NCI-H146 treated with DMSO at 0.1 percent for 48 hours (cell line): ENCODE data around the gene TRUB1.
"Not testable (repeated sequence)": the region's sequence is repeated elsewhere in the genome, so short reads cannot be mapped to it uniquely, and the experiment has no call there.

Experiments
- DNase-seq: peaks from one replicate; lab custom pipeline; 2025; ENCODE audit not compliant: unreplicated experiment; lab: John Stamatoyannopoulos, UW

Gene TRUB1

DNA sequence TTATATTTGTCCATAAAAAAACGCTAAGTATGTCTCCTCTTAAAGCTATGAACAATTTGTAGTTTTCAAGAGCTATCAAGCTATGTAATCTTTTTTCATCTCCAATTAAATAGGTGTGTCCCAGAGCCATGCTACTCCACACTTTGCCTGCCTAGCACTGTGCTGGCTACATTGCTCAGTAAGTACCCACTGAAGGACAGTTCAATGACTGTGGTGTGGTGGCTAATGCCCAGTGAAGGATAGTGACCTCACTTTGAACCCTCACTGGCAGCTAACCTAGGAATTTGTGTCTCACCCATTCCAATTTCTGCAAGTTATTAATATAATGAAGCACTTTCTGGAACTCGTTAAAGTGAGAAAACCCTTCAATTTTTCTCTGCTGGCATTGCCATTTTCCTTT is 14.4 kb upstream of the TRUB1 start:
- DNase-seq: no peak

DNA sequence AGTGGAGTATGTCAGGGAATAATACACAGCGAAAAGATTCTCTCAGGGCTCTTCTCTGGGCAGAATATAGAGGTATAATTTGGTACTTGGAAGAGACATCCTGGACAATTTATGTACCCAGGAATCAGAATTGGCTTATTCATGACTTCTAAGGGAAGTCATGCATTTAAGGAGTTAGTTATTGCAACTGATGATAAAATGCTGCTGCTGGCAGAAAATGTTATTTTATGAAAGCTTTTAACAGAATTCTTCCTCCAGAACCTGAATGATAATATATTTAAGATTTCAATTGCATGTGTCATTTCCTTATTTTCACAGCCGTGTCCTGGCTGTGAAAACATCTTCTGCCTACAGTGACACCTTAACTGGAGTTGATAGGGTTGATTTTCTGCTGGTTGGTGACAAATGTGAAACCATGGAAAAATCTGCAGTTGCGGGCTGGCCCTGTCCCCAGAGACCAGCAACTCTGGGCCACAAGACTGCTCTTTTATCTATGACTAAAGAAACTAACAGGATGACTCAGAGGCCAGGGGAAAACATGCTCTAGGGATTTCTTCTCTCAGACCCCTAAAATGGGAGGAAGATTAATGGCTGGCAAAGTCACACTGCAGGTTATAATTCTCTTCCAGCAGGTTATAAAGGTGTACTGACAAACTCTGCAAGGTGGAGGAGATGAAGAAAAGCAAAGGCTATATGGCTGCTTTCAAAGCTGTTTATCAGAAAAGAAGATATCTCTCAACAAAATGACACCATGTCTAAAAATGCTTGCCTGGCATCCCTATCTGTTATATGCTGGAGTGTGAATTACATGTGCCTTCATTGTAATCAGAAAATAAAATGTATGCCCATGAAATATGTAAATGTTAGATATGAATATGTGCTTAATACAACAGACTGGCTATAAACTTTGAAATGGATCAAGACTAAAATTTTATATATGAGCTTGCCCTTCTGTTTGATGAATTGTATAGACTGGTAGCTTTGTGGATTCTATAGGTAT is 12.1 kb upstream of the TRUB1 start:
- DNase-seq: no peak

DNA sequence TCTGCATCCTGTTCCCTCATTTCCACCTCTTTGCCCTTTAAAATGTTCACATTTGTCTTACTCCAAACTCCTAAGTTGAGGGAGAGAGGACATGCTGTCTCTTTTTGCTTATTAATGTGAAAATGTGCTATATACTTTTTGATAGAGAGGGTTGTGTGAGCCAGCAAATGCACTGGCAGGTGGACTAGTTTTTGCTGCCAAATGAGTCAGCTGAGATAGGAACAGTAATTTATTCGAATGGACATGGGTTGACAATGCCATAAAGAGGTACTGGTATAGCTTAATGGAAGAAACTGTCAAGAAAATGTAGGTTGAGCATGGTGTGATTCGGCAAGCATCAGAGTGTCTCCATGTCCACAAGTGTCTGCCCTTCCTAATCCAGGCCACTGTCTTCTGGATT is 9.2 kb upstream of the TRUB1 start:
- DNase-seq: no peak

DNA sequence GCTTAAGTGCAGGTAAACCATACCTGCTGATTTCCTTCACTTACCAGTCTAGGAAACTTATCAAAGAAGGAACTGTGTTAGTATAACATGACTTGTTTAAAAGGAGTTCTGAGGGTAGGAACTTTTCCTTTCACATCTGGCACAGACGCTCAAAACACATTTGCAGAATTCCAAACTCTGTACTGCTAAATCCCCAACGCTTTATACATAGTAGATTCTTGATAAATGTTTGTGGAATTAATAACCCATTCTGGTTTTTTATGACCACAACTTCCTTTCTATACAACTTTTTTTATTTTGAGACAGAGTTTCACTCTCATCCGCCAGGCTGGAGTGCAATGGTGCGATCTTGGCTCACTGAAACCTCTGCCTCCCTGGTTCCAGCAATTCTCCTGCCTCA is 7.7 kb upstream of the TRUB1 start:
- no peak for DNase-seq

GRCh38 chr10:114931072-114931679 is 6.8 kb upstream of the TRUB1 start:
- DNase-seq: no peak

DNA sequence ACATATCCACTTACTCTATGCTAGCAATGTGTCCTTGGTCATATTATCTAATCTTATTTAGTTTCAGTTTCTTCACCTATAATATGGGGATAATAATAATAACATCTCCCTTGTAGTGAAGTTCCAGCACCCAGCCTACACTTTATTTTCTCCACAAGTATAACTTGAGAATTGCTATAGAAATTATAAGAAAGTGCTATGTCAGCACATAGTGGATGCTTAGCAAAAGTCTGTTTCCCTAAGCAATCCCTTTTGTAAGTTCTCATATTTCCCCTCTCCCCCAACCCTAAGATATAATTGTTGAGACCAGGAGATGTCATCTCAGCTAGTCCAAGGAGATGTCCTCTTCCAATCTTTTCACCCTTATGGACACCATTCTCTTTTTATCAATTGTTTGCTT is 5.8 kb upstream of the TRUB1 start:
- DNase-seq: no peak

GRCh38 chr10:114932945-114933344 is 5.0 kb upstream of the TRUB1 start:
- no peak for DNase-seq

DNA sequence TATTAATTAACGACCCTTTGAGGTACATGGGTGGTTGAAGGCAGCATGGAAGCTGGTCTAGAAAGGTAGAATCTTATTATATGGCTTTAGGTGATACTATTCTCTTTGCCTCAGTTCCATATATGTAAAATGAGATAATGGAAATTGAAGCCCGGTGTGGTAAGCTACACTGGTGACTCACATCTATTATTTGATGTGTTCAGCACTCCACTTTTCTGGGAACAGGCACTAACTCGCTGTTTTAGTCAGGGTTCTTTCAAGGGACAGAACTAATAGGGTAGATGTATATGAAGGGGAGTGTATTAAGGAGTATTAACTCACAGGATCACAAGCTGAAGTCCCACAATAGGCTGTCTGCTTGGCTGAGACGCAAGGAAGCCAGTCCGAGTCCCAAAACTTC is 4.4 kb upstream of the TRUB1 start:
- DNase-seq: no peak

GRCh38 chr10:114933995-114934394 is 4.0 kb upstream of the TRUB1 start:
- DNase-seq: not testable (repeated sequence)

DNA sequence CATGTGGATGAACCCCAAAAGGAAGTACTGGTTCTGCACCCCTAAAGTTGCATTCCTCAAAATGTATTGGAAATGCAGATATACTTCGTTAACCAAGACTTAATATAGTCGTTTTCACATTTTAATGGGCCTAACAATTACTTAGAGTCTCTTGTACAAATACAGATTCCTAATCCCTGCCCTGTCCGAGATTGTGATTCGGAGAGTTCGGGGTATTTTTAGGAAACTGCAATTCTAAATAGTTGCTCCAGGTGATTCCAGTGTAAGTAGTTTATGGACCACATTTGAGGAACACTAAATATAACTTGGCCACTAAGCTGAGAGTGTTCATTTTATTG is 830 bp downstream of the TRUB1 start:
- no peak for DNase-seq

- no peak for DNase-seq
These were observed 2.7 kb downstream of the TRUB1 start for GRCh38 chr10:114940735-114941134.

DNA sequence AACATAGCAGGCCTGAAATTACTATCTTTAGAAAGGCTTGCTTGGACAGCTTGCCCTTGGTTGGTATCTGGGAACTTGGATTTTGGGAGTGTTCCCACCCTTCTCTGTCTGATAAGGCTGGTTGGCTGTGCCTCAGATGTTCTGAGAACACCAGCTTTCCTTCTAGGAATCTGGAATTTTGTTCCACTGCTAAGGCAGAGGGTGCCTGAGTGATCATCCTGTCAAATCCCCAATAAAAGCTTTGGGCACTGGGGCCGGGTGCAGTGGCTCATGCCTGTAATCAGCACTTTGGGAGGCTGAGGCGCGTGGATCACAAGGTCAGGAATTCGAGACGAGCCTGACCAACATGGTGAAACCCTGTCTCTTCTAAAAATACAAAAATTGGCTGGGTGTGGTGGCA is 5.0 kb downstream of the TRUB1 start:
- DNase-seq: no peak

DNA sequence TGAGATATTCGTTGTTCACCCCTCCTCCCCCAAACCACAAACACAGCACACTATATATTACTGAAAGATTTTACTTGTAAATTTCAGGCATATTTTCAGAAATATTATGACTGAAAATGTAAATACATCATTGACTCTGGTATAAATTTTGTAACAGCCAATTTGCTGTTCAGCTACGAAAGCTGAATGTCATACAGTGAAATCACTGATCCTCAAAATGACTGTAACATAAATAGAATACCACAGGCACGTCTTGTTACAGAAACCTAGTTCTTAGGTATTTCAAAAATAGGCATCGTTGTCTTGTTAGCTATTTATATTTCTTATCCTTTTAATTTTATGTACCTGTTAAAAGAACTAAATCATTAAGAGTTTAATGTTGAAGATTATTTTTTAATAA is 15.1 kb downstream of the TRUB1 start:
- DNase-seq: no peak

- DNase-seq: no peak
These were observed 18.0 kb downstream of the TRUB1 start for GRCh38 chr10:114955984-114956383.

DNA sequence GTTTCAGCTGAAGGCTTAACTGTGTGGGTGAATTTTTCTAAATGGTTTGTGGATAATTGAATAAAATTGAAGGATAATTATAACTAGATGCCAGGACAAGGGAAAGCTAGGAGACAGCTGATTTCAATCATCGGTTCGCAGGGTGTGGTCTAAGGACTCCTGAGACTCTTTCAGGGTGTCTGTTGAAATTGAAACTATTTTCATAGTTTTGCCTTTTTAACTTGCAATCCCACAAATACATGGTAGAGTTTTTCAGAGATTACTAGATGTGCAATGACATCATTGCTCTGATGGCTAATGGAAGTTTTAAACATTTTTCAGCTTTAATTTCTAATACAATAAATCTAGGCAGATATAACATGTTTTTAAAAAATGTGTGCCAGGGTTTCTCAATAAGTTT is 18.5 kb downstream of the TRUB1 start:
- DNase-seq: no peak

GRCh38 chr10:114957122-114957521 is 19.1 kb downstream of the TRUB1 start:
- no peak for DNase-seq

DNA sequence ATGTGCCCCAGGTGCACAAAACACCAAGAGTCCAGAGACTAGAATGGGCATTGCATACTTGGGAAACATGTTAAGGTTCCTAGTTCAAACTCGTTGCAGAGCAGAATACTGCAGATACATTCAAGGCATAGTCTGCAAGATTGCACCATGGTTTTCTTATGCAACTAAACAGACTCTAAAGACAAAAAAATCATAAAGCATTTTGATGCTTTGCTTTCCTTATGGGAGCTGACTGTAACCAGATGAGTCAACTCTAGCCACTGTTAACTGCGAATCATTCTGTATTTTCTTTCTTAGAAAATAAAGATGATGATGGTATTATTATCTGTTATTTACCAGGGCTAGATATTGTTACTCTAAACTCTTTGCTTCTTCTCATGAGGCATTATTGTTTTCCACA is 19.7 kb downstream of the TRUB1 start:
- DNase-seq: no peak

DNA sequence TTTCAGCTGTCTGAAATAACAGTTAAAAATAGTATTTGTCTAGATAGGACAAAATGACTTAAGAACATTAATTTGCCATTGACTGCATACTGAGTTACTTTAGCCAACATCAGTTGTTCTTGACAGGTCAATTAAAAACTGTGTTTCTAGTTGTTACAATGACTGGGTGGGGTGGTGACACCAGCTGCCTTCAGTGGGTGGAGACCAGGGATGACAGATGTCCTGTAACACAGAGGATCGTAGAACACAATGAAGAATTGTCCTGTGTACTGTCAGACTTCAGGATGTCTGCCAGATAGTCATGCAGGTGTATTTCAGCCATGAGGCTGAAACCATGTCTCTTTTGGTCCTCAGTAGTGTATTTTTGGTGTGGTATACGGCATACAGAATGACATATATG is 24.4 kb downstream of the TRUB1 start:
- no peak for DNase-seq

- DNase-seq: no peak
These were observed 25.9 kb downstream of the TRUB1 start for GRCh38 chr10:114963908-114964307.

DNA sequence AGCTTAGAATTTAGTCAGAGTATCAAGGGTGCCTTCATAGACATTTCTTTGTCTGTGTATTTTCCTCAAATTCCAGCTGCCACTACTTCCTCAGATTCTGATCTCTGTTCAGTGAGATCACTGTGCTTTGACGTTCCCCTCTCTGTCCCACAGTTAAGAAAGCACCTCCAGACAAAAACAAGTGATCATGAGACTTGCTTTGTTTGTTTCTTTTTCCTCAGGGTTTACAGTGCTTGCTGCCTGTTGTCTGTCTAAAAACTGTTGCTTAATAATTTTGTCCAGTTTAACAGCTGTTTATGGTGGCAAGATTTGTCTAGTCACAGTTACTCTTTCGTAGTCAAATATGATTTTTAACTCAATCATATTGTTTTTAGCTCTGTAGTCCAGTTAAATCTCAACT is 29.1 kb downstream of the TRUB1 start:
- no peak for DNase-seq

DNA sequence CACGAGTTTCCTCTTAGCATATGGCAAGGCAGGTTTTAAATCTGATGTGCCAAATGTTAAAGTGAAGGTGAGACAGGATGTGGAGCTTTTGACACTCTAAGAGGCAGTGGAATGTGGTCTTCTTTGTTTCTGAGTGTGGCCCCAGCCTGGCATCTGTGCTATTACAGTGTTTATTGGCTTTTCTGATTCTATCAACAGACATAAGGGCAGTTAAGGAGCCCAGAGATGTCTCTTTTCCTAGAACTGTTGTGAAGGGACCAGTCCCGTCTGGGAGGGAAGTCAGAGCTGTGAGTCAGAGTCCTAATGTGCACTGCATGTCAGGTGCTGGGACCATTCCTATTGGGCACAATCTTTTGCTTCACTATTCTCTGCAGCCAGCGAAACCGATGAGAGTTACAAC is 32.5 kb downstream of the TRUB1 start:
- no peak for DNase-seq

DNA sequence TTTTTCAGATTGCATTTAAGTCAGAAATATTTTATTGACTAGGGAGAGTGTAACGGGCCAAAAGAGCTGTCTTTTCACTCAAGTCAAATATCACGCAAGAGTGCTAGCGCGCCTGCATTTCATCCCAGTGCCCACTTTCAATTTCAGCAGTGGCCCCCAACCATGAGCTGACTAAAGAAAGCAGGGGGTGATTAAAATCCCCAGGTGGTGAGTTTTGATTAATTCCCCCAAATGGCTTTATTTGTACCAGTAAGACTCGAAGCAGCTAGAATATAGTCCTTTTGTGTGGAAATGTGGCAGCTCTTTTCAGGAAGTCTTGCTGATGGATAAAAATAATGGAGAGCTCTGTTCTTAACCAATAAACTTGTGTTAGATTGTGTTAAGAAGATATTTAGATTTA is 35.3 kb downstream of the TRUB1 start:
- DNase-seq: no peak

- no peak for DNase-seq
These were observed 36.0 kb downstream of the TRUB1 start for GRCh38 chr10:114973997-114974396.
